Stimulated activated CD8-positive, alpha-beta memory T cell treated with anti-CD3 and anti-CD28 coated beads, Interleukin-7, amount 100 ng/mL, for 4 hours (primary cell): Measurements from ENCODE around the gene CTSD.

Source experiments
- DNase-seq, 2 donors: peaks; one replicate each; pipeline ENCODE4 v3.0.0-alpha.2; 2020; ENCODE audit warnings: low read depth in 2 of 2

The CTSD gene

DNA sequence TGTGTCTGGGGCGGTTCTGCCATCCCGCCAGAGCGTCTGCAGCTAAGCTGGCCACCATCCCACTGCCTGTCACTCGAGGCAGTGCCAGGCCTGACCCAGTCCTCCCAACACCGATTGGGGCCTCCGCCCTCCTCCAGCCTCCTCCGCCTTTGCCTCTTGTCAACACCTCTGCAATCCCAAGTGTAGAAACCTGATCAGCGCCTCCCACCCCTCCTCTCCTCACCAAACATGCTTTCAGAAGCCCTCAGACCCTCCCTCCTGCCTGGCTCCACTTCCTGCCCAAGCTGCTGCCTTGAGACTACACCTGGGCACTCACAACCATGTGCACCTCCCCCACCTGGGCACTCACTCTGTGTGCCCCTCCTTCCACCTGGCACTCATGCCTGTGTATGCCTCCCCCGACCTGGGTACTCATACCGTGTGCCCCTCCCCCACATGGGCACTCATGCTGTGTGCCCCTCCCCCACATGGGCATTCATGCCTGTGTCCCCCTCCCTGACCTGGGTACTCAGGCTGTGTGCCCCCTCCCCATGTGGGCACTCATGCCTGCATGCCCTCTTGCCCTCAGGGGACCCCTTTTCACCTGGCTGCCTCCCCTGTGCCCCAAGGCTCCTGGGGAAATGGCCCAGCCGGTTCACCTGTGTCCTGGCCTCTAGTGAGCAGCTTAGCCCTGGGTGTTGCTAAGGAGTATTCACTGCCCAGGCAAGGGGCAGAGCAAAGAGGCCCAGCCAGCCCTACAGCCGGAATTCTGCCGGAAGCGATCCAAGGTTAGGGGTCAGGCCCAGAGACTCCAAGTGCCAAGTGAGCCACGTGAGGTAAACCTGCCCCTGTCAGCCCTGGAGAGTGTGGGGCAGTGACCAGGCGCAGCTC, 7.8 kb downstream of the CTSD start:
- no peak for DNase-seq

DNA sequence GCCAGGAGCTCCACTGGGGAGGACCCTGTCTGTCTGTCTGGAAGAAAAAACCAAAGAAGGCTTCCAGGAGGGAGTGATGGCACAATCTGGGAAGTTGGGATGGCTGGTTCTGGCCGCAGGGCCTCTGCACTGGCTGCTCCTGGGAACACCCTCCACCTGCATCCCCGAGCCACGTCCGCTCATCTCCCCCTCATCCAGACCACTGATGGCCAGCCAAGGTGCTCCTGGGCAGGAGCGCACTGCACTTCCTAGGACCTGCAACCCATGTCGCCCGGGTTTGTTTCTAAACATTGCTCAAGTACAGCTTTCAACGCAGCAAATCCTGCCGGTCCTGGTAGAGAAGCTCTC, 8.4 kb downstream of the CTSD start:
- no peak for DNase-seq

GRCh38 chr11:1754376-1755150, 9.2 kb downstream of the CTSD start:
- no peak for DNase-seq

GRCh38 chr11:1753929-1754305, 9.8 kb downstream of the CTSD start:
- no peak for DNase-seq

DNA sequence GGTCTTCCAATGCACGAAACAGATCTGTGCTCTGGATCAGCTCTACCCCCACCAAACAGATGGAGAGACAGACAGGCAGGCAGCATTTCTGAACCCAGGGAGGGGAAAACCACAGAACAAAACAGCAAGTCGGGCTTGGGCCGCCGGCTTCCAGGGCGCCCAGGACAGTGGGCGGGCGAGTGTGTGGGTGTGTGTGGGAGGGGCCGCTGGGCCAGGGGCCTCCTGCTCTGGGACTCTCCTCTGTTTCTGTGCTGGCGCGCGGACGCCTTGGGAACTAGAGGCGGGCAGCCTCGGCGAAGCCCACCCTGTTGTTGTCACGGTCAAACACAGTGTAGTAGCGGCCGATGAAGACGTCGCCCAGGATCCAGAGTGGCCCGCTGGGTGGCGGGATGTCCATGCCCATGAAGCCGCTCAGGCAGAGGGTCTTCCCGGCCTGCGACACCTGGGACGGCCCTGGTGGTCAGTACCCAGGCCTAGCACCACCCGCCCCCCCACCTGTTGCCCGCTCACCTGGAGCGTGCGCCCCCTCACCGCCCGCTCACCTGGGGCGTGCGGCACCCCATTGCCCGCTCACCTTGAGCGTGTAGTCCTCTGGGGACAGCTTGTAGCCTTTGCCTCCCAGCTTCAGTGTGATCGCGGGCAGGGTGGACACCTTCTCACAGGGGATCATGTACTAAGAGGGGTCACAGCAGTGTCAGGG, 10.3 kb downstream of the CTSD start:
- DNase-seq, result no peak

GRCh38 chr11:1752907-1753228, 10.9 kb downstream of the CTSD start:
- DNase-seq, result no peak

DNA sequence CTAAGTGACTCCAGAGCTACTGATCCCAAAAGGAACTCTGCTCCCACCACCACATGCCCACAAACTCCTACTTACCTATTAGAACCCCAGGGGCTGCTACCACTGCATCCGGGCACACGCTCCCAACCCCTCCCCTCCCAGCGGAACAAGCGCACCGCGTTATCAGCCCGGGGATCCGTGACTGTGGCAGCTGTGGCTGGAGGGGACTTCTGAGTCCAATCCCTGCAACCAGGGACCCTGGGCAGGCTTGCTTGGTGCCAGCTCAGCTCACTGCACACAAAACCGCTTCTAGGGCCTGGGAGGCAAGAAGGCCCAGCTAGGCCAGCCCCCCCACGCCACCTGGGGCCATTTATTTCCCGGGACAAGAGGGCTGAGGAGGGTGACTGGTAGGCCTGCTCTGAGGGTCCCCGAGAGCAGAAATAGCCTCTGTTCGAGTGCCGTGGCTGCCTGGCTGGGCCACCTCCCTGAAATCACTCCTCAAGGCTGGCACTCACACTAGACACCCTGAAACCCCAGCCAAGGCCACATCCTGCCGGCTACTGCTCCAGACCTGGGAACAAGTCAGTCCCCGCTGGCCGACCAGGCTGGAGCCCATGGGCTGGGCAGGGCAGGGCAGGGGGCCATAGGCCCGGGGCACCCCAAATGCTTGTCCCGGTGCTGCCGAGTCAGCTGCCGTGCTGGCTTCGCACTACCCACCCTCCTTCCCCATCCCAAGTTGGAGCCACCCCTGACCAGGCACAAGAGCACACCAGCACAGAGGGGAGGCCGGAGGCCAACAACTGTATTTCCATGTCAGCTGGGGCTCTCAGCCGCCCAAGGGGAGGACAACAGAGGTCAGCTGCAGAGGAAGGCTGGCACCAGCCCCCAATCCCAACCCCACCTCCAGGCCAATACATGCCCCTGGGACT, 11.5 kb downstream of the CTSD start:
- DNase-seq, result no peak

DNA sequence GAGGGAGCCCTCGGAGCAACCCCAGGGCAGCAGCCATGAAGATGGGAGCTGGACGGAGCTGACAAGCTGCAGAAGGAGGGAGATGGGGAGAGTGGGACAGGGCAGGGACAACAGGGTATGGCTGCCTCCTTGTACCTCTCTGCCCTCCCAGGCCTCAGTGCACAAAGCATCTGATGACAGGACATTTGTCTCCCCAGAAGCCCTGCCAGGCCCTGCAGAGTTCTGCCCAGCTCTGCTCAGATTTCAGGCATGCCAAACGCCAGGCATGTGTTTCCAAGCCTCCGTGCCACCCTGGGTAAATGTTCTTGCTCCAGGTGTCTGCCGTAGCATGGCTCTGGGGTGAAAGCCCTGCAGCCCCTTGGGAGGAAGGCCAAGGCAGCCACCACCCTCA, 12.2 kb downstream of the CTSD start:
- no peak for DNase-seq

DNA sequence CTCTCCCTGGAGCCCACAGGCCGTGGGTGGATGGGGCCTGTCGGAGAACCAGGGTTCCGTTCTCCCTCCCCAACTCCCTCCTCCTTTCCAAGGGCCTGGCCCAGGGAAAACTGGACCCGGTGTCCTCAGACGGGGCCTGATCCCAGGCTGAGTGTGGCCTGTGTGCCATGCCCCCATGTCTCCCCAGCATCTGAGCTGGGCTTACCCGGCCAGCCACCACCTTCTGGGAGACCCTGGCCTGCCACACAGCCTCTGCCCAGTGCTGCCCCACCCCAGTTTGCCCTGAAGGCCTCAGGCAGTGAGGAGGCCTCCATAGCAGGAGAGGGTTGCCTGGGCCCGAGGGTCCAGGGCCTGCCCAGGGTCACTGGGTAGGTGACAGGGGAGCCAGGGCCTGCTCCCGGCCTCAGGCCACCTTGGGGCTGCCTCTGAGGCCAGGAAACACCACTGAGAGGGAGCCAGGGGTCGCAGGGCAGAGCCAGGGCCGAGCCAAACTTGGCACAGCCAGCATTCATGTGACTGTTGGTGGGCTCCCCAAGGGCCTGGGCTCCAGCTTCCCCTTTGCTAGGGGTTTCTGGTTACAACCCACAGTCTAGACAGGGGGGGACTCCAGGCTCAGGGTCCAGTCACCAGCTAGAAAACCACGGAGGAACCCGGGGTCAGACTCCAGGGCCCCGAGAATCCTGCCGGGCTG, 12.7 kb downstream of the CTSD start:
- DNase-seq, result no peak

GRCh38 chr11:1750481-1750839, 13.3 kb downstream of the CTSD start, which contains the start of gene IFITM10:
Gene IFITM10, minus strand, starts transcription at chr11:1750595. Its CDS starts 153 bp downstream, at chr11:1750442.
- DNase-seq, result no peak

DNA sequence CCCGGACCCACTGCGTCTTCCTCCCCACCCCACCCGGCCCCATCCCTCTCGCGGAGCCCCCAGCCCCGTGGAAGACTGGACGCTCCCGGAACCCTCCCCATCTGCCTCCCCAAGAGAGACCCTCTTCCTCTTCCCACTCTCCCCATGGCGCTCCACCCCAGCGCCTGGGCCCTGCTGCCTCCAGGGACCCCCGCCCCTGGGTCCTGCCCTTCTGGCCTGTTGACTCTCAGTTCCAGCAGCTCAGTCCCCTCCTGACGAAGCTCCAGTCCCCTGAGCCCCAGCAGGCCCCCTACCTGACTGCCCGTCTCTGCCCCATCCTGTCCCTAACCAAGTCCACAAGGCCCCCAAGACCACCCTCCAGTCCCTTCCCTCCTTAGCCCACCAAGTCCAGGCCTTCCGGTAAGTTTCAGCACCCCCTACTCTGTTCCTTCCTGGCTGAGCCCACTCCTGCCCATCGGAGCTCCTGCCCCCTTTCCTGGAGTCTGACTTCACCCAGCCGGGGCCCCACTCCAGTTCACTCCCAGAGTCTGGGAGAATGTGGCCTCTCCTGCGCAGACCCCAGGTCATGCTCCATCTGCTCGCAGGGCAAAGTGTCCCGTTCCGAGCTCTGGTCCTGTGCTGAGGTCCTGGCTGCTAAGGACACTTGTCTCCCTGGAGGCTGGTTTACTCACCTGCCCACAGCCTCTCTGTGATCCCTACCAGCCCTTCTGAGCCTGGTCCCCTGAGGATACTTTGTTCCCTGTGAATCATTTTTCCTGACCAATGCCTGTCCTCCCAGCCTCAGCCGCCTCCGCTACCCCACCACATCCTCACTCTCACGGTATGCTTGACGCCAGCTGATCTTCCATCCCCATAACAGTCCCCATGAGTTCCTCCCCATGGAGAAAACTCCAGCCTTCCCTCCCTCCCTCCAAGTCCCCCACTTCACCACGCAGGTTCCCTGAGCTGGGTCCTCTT, 14.1 kb downstream of the CTSD start:
- no peak for DNase-seq

DNA sequence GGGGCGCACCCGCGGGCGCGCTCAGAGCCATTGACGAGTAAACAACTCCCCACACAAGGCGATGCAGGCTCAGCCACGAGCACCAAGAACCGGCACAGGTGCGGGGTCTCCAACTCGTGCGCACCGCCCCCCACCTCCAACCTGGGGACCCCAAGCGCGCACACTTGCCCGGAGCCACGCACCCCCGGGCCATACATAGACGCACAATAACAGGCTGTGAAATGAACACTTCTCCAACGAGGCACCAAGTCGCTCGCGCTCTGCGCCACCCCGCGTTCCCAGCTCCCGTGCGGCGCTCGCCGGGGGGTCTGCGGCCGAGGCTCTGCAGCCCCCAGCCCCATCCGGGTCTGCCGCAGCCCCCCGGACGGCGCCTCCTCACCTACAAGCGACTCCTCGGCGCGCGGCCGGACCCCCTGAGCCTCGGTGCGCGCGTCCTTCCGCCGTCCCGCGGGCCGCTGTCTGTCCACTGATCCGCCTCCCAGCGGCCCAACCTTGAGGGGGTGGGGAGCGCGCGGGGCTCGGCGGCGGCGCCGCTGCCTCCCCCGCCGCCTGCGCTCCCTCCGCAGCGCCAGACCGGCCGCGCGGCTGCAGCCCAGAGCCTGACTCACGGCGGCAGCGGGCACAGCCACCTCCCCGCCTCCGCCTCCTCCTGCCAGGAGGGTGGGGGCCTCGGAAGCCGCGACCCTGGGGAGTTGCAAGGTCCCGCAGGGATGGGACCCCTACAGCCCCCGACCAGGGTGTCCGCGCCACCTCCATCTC, 14.9 kb downstream of the CTSD start:
- peak in 1 of 2 donors; percentile 32 for DNase-seq

- DNase-seq, result no peak
Measured at GRCh38 chr11:1747753-1748635, 15.7 kb downstream of the CTSD start.

- no peak for DNase-seq
Measured at GRCh38 chr11:1746956-1747752, 16.6 kb downstream of the CTSD start.

- no peak for DNase-seq
Measured at GRCh38 chr11:1746511-1746931, 17.2 kb downstream of the CTSD start.

GRCh38 chr11:1745701-1746320, 17.9 kb downstream of the CTSD start:
- DNase-seq, result no peak
